HG02763 (cell line): ENCODE measurements around the gene CACNA2D2.

Experiments
- ATAC-seq: cut with Tn5 transposase; IDR thresholded peaks from one replicate; pipeline ENCODE4 v1.9.1; 2021; ENCODE audit warnings: mild to moderate bottlenecking, moderate library complexity; ENCODE audit not compliant: unreplicated experiment

CACNA2D2 gene

DNA sequence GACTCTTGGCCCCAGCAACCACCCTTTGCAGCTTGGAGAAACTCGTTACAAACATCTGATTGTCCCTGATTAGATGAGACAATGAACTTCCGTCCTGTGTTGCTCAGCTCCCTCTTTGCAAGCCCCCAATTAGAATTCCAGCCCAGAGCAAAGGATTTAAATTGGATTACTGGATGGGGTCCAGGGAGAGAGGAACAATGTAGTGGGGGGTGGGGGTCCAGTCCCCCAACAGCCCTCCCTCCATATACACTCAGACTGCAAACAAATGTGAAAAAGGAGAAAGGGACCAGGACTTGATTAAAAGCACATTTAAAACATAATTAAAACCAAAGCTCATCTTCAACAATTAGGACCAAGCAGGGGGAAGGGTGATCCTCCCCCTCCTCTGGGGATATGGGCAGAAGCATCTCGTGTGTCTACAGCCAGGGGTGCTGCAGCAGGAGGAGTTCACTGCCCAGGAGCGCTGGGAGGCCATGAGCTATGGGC is 72.4 kb downstream of the CACNA2D2 start:
- no peak for ATAC-seq

DNA sequence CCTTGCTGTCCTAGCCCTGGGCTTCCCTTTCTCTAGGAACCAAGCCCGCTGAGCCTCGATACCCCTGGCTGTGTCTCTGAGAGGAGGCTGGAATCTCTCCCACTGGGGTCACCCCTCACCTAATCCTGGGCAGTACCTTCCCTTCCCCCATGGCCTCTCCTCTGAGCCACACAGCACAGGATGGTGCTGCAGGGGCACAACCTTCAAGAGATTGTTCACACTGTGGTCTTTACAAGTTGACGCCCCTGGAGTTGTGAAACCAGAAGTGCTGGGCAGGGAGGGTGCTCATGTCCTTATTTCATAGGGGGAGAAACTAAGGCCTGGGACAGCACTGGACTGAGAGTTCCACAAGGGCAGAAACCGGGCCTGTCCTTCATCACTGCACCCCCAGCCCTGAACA is 73.2 kb downstream of the CACNA2D2 start:
- no peak for ATAC-seq

DNA sequence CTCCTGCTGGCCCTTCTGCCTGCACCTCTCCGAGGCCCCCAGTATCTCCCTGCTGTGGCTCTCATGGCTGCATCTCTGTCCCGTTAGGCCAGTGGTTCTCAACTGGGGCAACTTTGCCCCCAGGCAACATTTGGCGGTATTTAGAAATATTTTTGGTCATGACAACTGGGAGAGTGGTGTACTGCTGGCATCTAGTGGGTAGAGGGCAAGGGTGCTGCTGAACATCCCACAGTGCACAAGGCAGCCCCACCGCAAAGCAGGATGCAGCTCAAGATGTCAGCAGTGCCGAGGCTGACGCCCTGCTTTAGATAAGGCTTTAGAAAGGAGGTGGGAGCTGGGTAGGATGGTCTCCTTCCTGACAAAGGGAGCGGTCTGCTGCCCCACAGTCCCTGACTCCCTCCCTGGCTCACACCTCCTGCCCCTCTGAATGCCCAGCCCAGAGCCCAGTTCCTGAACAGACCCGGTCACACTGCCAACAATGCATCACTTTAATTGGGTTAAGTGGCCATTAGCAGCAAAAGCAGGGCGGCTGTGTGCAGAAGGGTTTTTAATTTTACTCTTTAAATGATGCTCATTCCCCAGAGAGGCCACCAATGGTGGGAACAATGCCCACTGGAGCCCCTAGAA is 75.3 kb downstream of the CACNA2D2 start:
- no peak for ATAC-seq

DNA sequence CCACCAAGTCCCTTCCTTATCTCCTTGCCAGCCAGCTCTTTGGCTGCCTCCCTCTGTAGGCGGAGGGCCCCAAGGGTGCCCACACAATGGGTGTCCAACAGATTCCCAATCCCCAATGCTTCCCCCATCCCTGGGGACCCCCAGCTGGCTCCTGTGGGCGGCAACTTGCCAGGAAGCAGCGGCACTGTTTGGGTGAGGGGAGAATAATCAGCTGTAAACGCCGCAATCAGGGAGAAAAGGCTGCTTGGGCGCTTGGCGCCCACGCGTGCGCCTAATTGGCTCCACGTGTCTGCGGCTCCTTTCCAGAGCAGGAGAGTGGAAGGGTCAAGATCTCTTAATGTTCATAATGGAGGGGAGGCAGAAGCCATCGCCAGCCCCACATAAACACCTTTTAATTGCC is 76.2 kb downstream of the CACNA2D2 start:
- ATAC-seq, result no peak

DNA sequence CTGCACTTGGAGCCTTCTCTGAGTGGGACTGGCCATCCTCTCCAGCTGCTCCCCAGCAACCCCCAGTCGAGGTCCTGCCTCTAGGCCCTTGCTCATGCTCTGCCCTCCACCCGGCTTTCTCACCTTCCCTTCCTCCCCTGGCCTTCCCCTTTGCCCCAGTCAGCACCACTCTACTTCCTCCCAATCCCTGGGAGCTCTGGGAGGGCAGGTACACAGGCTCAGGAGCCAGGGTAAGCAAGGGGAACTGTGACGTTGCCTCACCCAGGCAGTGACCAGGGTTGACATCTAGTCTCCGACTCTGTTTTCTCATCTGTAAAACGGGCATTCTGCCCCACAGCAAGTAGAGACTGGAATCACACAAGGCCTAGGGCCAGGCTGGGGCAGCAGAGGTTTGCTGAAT is 77.5 kb downstream of the CACNA2D2 start:
- no peak for ATAC-seq

DNA sequence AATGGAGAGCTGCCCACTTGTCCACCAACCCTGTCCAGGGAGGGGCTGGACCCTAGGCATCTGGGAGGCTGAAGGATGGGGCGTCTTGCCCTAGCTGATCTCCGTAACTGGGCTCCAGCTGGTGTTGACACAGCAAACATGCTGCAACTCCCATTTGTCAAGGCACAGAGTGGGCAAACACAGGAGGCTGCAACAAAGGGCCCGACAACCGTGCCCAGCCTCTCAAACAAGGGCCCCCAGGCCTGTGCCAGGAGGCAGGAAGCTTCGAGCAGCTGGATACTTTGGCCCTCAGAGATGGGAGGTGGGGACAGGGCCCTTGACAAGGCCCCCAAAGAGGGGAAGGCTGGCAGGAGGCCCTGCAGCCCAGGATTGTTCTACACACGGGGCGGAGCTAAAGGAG is 79.9 kb downstream of the CACNA2D2 start:
- ATAC-seq, result no peak

DNA sequence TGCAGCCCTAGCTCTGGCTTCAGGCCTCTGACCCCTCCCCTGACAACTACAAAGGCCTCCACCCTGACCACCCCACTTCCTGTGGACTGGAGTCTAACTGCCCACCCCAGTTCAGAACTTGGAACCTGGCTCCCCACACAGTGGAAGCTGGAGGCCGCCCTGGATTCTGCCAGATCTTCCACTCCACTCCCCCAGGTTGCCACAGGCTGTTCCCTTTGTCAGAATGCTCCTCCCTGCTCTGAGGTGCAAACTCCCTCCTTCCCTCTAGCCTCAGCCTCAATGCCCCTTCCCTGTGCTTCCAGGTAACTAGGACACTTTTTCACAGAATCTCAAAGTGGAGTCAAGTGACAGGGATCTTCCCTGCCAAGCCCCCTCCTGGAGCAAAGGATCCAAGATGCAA is 81.3 kb downstream of the CACNA2D2 start:
- no peak for ATAC-seq

DNA sequence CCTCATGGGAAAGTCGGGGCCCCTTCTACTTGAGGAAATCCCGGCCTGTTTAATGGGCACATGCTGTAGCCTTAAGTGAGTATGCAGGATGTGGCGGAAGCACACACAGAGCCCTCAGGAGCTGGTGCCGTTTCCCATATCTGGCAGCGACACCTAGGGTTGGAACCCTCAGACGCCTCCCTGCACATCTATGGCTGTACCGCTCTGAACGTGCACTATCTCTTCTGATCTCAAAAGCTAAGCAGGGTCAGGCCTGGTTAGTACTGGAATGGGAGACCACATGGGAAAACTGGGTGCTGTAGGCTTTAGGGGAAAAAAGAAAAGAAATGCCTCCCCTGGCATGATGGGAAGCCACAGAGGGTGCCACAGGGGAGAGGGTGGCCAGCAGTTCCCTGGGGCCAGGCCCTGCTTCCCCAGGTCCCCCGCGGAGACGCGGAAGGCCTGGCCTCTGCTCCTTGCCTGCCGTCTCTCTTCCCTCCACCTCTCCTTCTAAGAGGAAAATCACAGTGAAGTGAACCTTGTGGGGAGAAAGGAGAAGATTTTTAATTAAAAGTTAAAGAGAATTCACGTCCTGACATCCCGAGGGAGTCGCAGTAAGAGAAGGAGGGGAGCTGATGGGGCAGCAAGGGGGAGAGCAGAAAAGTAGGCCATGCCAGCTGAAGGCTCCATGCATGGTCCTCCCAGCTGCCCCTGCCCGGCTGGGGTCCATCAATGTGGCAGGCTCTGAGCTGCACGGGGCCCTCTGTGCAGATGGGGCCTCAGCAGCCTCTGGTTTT is 83.7 kb downstream of the CACNA2D2 start:
- ATAC-seq, result no peak

DNA sequence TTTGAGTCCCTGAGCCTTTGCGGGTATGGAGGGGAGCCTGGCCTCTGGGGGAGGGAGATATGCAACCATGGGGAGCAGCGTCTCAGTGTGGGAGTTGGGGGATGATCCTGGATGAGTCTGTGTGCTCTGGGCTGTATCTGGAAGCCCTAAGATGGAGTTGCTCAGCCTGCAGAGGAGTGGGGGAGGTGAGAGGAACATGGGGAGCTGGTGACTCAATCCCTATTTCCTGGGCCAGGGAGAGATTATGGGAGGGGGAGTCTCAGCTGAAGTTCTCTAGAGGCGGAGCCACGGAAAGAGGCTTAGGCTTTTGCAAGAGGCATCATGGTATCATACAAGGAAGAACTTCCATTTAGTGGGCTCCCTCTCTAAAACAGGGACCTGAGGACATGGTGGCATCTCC is 84.6 kb downstream of the CACNA2D2 start:
- no peak for ATAC-seq

DNA sequence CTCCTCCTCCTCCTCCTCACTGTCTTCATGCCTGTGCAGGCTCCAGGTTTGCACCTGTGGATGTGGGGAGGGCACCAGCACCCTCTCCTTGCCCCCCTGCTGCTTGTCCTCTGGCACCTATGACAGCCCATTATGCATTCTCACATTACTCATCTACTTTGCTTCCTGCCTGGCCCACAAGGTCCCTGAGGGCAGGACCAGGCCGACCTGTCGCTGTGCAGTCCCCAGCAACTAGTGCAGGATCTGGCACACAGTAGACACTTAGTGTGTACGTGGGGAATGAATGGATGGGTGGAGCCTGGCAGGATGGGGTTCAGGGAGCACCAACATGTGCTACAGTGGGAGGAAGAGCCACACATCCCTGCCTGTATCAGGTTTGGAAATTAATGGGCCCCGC is 85.8 kb downstream of the CACNA2D2 start:
- ATAC-seq, result no peak

DNA sequence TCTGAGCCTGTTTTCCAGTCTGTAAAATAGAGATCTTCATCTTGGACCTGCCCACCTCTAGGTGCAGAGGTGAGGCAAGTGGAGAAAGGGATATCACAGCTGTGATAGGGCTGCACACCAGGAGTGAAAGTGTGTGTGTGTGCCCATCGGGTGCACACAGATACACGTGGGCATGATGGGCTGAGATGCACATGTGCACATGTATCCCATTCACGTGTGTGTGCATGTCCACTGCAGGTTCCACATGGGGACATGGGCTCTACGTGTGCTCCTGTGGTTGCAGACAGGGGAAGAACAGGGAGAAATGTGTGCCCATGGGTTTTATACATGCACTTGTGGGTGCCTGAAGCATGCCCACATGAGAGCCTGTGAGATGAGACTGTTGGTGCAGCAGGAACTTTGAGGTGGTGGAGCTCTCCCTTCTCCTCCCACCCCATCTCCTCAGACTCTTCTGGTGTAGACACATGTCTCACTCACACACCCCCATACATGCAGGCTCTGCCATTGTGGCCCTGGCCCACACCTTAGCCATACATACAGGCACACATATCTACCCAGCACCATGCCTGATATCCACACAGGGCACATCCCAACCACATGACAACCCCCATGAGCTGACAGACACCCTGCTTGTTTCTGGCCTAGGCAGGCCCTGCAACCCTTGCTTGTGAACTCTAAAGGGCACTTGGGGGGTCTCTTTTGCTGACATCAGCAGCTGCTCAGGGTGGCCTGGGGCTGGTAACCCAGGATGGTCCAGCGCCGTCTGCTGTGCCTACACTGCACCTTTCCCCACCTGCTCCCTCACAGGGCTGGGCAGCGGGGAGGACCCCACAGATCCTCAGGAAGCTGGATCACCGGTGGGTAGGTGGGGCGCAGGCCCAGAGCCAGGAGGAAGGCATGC is 86.4 kb downstream of the CACNA2D2 start:
- ATAC-seq, result no peak

DNA sequence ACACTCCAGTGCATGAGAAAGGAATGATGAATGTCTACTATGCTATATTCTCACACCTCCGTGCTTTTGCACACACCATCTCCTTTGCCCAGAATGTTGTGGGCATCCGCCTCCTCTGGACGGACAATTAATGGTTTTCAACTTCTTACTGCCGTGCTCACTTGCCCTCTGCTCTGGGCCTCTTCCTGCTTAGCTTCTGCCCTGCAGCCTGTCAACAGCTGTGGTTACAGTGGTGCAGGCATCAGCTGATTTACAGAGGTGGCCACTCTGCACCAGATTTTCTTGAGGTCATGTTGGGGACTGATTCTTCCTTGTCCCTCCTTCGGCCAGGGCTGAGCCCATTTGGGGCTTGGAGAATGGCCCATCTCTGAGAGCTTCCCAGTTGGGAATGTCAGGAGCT is 87.6 kb downstream of the CACNA2D2 start:
- no peak for ATAC-seq

DNA sequence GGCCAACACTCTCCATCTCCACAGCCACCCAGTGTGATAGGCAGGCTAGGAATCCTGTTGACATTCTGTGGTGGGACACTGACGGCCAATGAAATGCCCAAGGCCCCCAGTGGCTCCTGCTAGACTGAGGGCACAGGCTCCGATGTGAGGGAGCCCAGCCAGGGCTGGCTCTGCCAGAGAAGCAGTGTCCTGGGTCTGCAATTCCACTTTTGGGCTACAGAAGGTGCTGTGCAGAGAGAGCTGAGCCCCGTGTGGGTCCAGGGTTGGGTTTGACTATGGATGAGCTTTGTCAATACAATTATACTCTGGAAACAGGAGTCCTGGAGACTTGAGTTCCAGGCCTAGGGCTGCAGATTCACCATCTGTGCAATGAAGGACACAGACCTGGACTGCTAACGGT is 88.4 kb downstream of the CACNA2D2 start:
- no peak for ATAC-seq

DNA sequence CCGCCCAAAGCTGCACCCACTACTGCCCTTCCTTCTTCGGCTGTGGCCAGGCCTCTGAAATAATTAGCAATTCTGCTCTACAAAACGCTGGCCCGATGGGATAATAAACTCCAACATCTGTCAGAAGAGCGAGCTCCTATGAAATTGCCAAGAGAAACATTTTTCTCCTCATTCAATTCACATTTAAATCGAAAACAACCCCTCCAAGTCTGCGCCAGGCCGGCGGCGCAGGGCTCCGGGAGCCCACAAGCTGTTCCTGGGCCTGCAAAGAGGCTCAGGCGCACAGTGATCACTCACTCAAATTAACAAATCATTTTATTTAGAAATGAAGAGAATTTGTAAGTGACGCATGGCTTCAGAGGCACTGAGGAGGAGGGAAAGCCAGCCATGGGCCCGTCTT is 88.8 kb downstream of the CACNA2D2 start:
- no peak for ATAC-seq

DNA sequence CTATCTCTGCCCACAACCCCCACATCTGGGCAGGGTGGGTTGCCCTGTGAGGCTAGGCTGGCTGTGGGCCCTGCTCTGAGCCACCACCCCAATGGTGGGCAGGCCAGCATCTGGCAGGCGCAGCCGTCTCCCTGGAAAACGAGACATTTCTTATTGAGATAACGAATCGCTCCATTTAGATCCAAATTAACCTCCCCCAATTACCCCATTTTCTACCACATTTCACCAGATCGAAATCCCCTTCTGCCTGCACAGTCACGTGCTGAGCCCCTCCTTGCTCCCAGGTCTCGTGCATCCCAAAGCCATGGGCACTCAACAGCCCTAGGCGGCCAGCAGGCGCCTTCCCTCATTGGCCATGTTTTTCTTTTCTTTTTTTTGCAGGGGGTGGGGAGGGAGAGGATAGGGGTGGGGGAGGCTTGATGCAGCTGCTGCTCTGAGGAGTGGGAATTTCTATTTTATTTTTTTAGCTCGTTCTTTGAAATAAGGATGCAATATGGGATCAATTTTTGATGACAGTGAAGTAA is 91.1 kb downstream of the CACNA2D2 start:
- no peak for ATAC-seq

DNA sequence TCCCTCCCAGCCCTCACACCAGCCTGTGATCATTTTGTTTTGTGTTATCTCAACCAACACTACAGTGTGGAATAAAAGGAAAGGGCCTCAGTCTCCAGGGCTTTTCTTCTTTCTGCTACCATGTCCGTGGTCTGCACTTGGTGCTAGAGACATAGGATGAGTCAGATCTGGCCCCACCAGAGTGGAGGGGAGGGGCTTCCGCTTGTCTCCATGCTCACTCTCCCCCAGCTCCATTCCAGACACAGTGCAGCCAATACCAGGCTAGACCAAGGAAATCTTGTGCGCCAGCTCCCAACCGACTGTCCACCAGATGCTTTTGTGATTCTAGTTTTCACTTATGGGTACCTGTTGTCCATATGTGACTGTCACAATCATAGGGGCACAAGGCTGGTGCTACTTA is 92.2 kb downstream of the CACNA2D2 start:
- ATAC-seq, result no peak

DNA sequence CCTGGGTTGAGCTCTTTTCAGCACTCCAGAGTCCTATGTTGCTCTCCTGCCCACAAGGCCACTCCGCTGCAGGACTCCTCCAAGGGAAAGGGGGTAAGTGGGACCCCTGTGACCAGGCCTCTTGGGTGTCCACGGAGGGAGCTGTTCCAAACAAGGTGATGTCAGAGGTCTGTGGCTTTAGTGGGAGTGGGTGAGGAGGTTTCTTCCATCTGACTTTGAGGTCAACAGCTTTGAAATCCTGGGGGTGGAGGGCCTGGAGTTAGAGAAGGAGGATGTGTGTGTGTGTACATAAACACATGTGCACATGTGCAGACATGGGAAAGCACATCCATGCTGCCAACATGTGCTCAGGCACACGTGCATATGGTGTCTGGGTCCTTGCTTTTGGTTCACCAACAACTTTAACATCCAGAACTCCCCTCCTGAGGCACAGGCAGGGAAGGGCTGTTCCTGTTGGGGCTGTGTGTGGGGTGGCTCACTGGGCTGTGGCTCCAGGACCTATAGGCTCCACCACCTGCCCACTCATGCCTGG is 92.8 kb downstream of the CACNA2D2 start:
- ATAC-seq, result no peak

DNA sequence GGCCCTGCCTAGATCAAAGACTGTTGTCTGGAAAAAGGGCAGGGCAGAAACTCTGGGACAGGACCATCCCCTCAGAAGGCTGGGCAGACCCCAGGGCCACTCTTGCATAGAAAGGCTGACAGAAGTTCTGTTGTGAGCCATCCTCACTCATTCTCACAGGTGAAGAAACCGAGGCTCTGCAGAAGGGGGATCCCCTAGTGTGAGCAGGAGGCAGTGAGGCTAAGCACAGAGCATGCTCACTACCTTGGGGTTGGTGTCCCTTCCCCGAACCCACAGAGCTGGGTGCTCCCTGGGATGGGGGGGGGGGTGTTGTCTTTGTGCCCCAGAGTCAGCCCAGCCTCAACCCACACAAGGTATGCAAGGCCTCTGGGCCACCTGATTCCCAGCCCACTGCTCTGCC is 93.2 kb downstream of the CACNA2D2 start:
- no peak for ATAC-seq

DNA sequence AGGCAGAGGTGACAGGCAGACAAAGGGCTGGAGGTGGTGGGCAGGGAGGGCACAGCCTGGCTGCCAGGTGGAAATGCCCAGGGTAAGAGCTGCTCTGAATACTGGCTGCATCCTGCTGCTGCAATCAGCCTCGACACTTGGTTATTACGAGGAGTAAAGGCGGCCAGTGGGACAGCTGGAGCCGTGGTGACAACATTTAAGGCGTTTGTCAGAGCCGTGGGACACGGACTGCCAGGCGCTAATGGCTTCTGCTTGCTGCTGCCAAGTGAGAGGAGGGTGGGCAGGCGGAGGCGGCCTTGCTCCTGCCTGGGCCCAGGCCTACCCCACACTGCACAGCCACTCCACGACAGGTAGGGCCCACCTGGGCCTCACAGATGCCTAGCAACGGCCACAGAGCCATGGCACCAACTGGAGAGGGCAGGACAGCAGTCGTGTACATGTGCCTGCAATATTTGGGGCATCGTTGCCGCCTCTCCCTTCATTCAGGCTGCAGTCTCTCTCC is 94.9 kb downstream of the CACNA2D2 start:
- no peak for ATAC-seq

DNA sequence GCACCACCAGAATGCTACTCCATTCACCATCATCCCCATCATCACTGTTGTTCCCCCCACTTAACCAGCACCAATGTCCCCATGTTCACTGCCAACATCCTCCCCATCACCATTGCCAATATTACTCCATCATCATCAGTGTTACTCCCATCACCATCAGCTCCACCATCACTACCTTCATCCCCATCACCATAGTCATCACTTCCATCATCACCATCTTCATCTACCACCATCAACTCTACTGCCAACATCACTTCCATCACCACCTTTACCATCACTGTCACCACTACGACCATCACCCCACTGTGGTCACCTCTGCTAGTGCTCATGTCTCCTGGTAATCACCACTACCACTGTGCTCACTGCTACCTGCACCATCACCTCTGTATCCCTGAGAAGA is 96.9 kb downstream of the CACNA2D2 start:
- no peak for ATAC-seq

DNA sequence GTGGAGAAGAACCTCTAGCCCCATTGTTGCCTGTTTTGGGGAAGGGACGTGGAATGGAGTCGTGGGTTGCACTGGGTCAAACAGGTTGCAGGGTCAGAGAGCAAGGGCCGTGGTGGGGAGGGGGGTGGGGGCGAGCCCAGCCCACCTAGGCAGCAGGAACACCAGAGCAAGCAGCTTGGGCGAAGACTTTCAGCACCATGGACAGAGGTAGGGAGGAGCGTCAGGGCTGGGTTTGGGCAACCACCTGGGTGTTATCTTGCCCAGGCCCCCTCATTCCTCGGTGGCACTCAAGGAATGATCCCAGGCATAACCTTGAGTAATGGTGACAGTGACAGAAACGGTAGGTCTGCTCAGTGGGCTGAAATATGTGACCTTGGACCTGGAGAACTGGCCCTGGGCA is 98.2 kb downstream of the CACNA2D2 start:
- no peak for ATAC-seq
